ENCODE measurements around the gene ELOVL7.

Gene ELOVL7

DNA sequence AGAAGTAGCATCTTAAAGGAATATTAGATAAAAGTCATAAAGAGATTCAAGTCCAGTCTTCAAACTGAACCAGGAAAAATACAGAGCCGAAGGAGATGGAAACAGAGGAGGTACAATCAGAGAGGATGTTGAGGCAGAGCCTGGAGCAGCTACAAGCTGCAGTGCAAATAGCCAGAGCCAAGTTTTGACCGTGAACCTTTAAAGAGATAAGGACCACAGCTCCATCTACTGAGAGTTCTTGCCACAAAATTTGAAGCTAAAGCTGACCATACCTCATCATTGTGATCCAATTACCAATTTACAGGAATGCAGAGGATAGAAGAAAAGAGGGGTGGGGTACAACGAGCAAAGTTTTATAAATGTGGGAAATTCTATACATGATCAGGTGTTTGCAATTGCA, 133.7 kb downstream of the ELOVL7 start:
- H3K4me2 ChIP-seq (ENCODE audit: low read depth, low read length, poor library complexity, severe bottlenecking) = no peak overlapping the region
- no peaks in the 10 kb centered on the region for H3K9me3 ChIP-seq (ENCODE audit: insufficient read depth, low read length)
- TF ChIP-seq, protein P1, sequence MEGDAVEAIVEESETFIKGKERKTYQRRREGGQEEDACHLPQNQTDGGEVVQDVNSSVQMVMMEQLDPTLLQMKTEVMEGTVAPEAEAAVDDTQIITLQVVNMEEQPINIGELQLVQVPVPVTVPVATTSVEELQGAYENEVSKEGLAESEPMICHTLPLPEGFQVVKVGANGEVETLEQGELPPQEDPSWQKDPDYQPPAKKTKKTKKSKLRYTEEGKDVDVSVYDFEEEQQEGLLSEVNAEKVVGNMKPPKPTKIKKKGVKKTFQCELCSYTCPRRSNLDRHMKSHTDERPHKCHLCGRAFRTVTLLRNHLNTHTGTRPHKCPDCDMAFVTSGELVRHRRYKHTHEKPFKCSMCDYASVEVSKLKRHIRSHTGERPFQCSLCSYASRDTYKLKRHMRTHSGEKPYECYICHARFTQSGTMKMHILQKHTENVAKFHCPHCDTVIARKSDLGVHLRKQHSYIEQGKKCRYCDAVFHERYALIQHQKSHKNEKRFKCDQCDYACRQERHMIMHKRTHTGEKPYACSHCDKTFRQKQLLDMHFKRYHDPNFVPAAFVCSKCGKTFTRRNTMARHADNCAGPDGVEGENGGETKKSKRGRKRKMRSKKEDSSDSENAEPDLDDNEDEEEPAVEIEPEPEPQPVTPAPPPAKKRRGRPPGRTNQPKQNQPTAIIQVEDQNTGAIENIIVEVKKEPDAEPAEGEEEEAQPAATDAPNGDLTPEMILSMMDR (IDR thresholded peaks at IDR 0.05; ENCODE audit: insufficient read depth, low read length, poor library complexity, severe bottlenecking) = no peak
- no peaks in the 10 kb centered on the region for H3K36me3 ChIP-seq (ENCODE audit: low read length)
- no peaks in the 10 kb centered on the region for H3F3A ChIP-seq (ENCODE audit: insufficient read depth)
- no peaks in the 10 kb centered on the region for H3K9me2 ChIP-seq (replicated peaks; ENCODE audit: insufficient read depth, low read length)
- no peak overlapping the region for H3K27ac ChIP-seq (ENCODE audit: low read depth, low read length)
- no peaks in the 10 kb centered on the region for H3K27me3 ChIP-seq (ENCODE audit: low read length)
- H3K4me3 ChIP-seq (ENCODE audit: insufficient read depth, low read length, poor library complexity, severe bottlenecking) = no peak overlapping the region
- H4K20me1 ChIP-seq (ENCODE audit: low read depth, low read length) = no peaks in the 10 kb centered on the region
- no peak overlapping the region for H2AFZ ChIP-seq (ENCODE audit: low read depth, low read length, severe bottlenecking)
- no peaks in the 10 kb centered on the region for H3K79me2 ChIP-seq (ENCODE audit: insufficient read depth, low read length)
- no peak overlapping the region for H3K9ac ChIP-seq (ENCODE audit: low read length)

DNA sequence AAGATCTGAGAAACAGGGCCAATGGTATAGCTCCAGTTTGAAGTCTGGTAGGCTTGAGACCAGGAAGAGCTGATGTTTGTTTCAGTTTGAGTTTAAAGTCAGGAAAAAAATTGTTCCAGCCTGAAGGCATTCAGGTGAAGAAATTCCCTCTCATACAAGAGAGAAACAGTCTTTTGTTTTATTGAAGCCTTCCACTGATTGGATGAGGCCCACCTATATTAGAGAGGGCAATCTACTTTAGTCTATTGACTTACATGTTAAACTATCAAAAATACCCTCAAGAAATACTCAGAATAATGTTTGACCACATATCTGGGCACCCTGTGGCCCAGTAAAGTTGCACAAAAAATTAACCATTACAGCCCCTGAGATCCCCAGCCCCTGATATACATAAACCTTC, 138.9 kb downstream of the ELOVL7 start:
- Histone ChIP-seq H3K4me2 (ENCODE audit: low read depth, low read length, poor library complexity, severe bottlenecking) (no peak overlapping the region), H4K20me1 (ENCODE audit: low read depth, low read length) (no peaks in the 10 kb centered on the region), H3K4me3 (ENCODE audit: insufficient read depth, low read length, poor library complexity, severe bottlenecking) (no peak overlapping the region)

DNA sequence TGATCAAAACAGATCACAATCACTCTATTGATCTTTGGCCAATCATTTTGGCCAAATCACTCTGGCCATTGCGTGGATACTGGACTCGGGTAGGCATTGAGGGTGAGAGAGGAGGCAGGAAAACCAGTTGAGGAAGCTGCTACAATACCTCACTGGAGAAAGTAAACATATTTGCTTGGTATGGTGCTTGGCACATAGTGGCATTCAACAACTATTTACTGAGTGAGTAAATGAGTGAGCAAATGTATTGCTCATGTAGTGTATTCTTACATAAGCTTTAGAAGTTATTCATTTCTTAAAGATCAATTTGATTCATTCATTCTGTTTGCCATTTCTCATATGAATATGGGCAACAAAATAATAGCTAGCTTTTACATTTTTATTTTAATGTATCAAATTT, 140.1 kb downstream of the ELOVL7 start:
- H3K4me2 ChIP-seq (ENCODE audit: low read depth, low read length, poor library complexity, severe bottlenecking) = no peak overlapping the region
- no peaks in the 10 kb centered on the region for H3K9me3 ChIP-seq (ENCODE audit: insufficient read depth, low read length)
- H3F3A ChIP-seq (ENCODE audit: insufficient read depth) = no peaks in the 10 kb centered on the region
- H3K9me2 ChIP-seq (replicated peaks; ENCODE audit: insufficient read depth, low read length) = no peaks in the 10 kb centered on the region
- H3K36me3 ChIP-seq (ENCODE audit: low read length) = no peaks in the 10 kb centered on the region
- no peak overlapping the region for H3K4me3 ChIP-seq (ENCODE audit: insufficient read depth, low read length, poor library complexity, severe bottlenecking)
- no peak for TF ChIP-seq EZH2phosphoT487 (conservative IDR thresholded peaks at IDR 0.05; ENCODE audit: low read length)
- TF ChIP-seq, protein P1 (IDR thresholded peaks at IDR 0.05; ENCODE audit: insufficient read depth, low read length, poor library complexity, severe bottlenecking) = no peak
- no peak overlapping the region for H2AFZ ChIP-seq (ENCODE audit: low read depth, low read length, severe bottlenecking)
- no peaks in the 10 kb centered on the region for H4K20me1 ChIP-seq (ENCODE audit: low read depth, low read length)
- no peaks in the 10 kb centered on the region for H3K27me3 ChIP-seq (ENCODE audit: low read length)
- peaks cover 7% of the 10 kb centered on the region for H3K79me2 ChIP-seq (ENCODE audit: insufficient read depth, low read length)
- no peak overlapping the region for H3K27ac ChIP-seq (ENCODE audit: low read depth, low read length)
- H3K9ac ChIP-seq (ENCODE audit: low read length) = no peak overlapping the region

More for the DNA sequence above, 138.9 kb downstream of the ELOVL7 start:
- no peaks in the 10 kb centered on the region for H3K9me2 ChIP-seq (replicated peaks; ENCODE audit: insufficient read depth, low read length)
- no peaks in the 10 kb centered on the region for H3K9me3 ChIP-seq (ENCODE audit: insufficient read depth, low read length)
- H3K27me3 ChIP-seq (ENCODE audit: low read length) = no peaks in the 10 kb centered on the region
- no peaks in the 10 kb centered on the region for H3K36me3 ChIP-seq (ENCODE audit: low read length)
- no peaks in the 10 kb centered on the region for H3K79me2 ChIP-seq (ENCODE audit: insufficient read depth, low read length)
- no peaks in the 10 kb centered on the region for H3F3A ChIP-seq (ENCODE audit: insufficient read depth)
- H3K9ac ChIP-seq (ENCODE audit: low read length) = no peak overlapping the region
- H3K27ac ChIP-seq (ENCODE audit: low read depth, low read length) = no peak overlapping the region
- no peak overlapping the region for H2AFZ ChIP-seq (ENCODE audit: low read depth, low read length, severe bottlenecking)
- no peak for TF ChIP-seq EZH2phosphoT487 (conservative IDR thresholded peaks at IDR 0.05; ENCODE audit: low read length)
- TF ChIP-seq, protein P1 (IDR thresholded peaks at IDR 0.05; ENCODE audit: insufficient read depth, low read length, poor library complexity, severe bottlenecking) = no peak
